Stimulated activated CD8-positive, alpha-beta memory T cell treated with anti-CD3 and anti-CD28 coated beads, Interleukin-12 subunit alpha, Interleukin-12 subunit beta, amount 100 ng/mL, for 1 hour (primary cell): Measurements from ENCODE around the gene MAPRE3.

Source experiments
- DNase-seq: peaks from one replicate; pipeline ENCODE4 v3.0.0-alpha.2; 2020; ENCODE audit warnings: low read depth

MAPRE3 gene

DNA sequence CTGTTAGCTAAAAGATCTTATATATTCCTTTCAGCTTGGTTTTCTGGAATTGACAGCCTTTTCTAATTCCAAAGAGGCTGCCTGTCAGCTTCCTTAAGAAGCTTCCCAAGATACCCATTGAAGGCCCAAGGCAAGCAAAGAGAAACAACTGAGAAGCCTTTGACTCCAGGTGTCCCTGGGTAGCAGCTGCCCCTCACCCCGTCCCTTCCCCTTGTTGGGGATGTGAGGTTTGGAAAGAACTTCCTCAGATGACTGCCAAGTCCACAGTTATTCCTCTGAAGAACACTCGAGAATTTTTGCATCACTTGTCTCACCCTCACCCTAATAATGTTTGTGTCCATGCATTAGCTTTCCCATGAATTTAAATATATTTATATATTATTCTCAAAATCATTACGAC is 13.3 kb downstream of the MAPRE3 start:
- DNase-seq: no peak

DNA sequence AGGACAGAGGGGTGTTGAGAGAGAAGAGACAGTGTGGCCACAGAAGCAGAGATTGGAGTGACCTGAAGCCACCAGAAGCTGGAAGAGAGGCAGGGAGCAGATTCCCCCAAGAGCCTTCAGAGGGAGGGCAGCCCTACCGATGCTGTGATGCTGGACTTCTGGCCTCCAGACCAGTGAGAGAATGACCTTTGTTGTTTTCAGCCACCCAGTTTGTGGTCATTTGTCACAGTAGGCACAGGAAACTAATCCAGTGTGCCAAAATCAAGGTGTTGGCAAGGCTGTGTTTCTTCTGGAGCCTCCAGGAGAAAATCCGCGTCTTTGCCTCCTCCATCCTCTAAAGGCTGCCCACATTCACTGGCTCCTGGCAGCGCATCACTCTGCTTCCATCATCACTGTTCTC is 15.4 kb downstream of the MAPRE3 start:
- DNase-seq: no peak

DNA sequence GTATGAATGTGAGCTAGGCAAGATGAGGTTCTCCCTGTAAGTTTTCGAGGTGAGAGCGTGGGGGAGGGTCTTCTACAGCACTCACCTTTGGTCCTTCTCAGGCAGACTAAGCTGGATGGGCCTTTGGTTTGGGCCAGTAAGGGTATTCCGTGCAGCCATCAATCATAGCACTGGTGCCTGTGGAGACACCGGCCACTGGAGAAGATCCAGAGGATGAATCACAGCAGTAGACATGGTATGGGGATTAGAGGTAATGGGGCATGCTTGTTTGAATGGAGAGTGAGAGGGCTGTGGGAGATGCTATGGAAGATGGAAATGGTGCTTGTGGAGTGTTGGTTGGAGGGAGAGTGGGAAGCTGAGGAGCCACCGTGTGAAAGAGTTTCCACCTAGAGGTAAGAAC is 16.1 kb downstream of the MAPRE3 start:
- no peak for DNase-seq

DNA sequence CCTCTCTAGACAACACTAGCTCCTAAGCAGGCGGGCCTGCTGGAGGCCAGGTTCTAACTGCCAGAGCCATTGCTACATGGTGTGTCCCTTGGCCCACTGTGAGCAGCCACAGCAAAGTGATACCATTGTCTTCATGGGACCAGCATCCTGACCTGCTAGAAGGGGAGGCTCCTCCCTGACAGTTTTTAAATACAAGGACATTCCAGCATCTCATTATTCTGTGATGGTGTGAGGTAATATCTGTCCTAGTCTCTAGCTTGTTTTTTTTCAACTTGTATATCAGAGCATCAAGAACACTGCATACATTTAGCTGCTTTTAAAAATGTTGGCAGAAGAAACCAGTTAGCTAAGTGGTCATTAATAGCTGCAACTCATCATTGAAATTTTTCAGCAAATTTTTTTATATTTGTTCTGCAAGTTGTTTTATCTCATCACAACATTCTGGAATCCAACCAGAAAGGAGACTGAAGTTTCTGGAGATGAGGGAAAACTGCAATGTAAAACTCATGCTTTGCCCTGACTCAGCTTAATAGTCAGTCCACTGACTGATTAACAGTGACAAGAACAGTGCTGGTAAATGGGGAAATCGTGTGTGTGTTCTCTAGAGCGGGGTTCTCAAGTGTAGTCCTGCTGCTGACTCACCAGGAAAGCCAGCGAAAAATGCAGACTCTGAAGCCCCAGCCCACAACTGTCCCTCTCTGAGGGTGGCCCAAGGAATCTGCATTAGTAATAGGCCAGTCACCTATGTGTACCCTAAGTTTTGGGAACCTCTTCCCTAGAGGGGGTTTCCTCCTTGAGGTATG is 17.8 kb downstream of the MAPRE3 start:
- no peak for DNase-seq

DNA sequence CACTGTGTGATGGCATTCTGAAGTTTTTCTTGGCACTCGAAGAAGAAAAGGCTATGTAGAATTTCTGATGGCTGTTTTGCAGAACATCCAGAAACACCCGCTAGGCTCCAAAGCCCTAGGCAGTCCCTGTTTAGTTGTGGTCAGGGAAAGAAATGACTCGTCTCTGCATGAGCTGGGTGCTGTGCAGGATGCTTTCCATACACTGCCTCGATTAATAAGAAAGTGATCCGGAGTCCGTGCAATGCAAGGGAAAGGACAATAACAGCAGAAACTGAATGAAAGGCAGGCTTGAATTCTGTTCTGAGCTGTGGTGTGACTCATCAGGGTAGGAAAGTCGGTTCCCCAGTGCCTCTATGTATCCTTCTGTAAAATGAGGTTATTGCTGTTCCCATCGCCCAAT is 18.7 kb downstream of the MAPRE3 start:
- no peak for DNase-seq

DNA sequence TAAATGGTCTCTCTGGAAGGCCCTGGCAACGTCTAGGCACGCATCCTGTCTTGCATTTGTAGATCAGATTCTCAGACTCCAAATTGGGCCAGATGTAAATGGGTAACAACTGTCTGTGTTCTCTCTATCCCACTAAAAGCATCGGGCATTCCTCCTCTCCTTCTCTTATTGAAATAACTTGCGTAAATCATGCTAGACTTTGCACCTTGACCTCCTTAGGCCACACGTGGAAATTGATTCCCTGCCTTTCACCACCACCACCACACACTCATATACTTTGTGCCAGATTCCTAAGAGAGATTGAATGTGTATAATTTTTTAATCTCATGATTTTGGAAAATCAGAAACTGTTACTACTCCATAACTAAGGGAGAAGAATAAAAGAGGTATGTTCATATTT is 21.3 kb downstream of the MAPRE3 start:
- no peak for DNase-seq

DNA sequence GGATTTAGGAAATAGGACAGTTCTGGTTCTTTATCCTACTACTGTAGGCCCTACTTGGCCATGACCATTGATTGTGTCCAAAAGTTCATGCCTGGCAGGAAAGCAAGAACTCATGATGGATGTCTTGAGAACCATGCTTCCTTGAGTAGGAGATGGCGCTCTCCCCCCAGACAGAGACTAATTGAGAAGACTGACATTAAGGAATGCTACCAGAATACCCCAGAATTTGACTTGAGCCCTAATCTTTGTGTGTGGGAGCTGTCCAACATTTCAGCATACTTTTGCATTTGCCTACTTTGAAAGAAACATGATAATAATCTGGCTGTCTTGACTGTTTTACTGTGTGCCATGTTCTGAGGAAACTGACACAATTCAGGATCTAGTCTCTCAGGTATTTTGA is 23.3 kb downstream of the MAPRE3 start:
- DNase-seq: no peak

DNA sequence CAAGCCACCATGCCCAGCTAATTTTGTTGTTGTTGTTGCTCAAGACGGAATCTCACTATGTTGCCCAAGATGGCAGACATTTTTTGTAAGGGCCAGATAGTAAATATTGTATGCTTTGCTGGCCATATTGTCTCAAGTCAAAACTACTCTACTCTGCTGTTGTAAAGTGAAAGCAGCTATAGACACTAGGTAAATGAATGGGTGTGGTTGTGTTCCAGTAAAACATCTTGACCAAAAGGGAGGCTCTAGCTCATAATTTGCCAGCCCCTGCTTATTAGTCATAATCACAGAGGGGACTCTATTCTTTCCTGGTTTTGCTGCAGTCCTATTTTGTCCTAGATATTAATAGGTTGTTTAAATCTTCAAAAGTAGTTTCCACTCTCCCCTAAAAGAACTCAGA is 24.5 kb downstream of the MAPRE3 start:
- no peak for DNase-seq

DNA sequence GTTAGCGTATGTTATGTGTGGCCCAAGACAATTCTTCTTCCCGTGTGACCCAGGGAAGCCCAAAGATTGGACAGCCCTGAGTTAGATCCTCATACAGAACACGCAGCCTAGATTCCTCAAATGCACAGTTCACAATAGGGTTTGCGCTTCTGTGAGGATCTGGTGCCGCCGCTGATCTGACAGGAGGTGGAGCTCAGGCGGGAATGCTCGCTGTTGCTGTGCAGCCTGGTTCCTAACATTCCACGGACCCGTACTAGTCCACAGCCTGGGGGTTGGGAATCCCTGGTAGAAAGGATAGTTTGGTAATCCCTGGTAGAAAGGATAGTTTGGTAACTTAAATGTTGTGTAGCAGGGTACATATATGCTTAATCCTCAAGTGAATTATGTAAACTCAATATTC is 27.0 kb downstream of the MAPRE3 start:
- no peak for DNase-seq

DNA sequence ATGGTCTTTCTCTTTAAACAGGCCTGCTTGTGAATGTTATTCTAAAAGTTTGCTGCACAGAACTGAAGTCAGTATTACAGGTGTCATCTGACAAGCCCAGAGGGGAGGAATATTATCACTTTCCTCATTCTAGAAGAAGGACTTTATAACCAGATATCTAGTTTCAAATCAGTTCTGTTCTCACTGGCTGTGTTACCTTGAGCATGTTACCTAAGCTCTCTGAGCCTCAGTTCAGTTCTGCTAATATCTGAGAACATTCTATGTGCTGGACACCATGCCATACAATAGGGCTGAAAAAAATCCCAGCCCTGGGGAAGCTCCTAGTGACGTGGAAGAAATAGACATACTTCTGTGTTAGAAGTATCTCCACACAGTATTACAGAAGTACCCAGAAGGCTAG is 27.9 kb downstream of the MAPRE3 start:
- DNase-seq: no peak

DNA sequence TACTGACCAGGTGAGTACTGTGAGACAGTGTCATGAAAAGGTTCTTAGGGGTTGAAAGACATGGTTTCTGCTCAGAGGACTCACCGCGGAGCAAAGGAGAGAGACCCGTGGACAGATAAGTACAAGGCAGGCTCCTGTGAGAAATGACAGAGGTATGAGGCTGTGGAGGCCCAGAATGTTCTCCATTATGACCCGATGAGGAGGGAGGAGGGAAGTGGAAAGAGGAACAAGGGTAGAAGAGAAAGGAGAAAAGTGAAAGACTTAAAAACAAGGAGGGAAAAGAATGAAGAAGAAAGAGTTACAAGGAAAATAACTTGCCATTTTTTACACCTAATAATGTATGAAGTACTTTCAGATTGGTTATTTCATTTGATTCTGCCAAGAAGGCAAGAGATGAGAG is 29.8 kb downstream of the MAPRE3 start:
- DNase-seq: no peak

DNA sequence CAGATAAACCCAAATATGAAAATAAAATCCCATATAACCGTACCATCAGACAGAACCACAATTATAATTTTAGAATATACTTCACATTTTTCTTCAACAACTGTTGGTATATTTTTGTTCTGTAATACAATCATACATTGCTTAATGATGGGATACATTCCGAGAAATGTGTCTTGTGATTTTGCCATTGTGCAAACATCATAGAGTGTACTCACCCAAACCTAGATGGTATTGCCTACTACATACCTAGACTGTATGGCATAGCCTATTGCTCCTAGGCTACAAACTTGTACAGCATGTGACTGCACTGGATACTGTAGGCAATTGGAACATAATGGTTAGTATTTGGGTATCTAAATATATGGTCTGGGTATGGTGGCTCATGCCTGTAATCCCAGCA is 30.6 kb downstream of the MAPRE3 start:
- no peak for DNase-seq

DNA sequence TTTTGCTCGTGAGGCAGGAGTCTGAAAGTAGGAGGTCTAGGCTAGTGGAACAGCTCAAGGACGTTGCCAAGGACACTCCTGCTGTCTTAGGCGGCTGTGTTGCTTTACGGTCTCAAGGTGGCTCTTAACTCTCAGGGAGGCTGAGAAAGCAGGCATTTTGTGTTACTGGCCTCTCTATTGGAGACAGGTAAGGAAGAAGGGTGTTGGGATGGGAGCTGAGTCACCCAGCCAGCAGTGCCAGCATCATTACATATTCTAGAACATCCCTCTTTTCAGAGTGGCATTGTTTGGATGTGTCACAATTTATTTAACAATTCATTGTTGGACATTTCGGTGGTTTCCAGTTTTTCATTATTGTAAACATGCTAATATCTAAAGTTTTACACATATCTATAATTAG is 31.5 kb downstream of the MAPRE3 start:
- DNase-seq: no peak

DNA sequence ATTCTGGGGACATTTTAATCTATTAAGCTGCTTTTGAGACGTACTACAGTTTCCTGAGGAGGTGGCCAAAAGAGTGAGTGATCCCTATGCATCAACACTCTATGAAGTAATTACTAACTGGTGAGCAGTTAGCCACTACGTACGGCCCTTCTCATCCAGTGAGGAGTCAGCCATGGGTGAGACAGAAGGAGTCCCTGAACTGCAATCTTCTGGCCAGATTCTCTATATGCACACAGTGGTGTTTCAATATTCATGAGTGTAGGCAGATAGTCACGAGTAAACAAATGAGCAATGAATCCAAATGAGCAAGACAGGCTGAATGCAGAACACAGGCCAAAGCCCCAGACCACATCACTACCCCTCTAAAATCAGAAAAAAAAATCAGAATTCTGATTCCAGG is 32.6 kb downstream of the MAPRE3 start:
- no peak for DNase-seq

DNA sequence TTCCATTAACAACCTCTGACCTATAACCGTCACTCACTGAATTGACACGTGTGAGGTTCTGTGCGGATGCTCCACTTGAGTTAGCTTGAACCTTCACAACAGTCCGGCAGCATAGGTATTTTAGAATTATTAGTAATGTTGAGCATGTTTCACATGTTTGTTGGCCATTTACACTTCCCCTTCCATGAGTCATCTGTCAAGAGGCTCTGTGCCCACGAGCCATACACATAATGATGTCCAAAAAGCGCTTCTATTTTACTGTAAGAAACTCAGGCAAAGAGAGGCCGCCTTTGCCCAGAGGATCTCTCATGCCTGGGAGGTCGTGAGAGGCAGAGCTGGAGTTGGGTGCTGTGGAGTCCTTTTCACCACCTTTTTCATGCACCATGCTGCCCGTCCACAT is 33.4 kb downstream of the MAPRE3 start:
- DNase-seq: no peak

DNA sequence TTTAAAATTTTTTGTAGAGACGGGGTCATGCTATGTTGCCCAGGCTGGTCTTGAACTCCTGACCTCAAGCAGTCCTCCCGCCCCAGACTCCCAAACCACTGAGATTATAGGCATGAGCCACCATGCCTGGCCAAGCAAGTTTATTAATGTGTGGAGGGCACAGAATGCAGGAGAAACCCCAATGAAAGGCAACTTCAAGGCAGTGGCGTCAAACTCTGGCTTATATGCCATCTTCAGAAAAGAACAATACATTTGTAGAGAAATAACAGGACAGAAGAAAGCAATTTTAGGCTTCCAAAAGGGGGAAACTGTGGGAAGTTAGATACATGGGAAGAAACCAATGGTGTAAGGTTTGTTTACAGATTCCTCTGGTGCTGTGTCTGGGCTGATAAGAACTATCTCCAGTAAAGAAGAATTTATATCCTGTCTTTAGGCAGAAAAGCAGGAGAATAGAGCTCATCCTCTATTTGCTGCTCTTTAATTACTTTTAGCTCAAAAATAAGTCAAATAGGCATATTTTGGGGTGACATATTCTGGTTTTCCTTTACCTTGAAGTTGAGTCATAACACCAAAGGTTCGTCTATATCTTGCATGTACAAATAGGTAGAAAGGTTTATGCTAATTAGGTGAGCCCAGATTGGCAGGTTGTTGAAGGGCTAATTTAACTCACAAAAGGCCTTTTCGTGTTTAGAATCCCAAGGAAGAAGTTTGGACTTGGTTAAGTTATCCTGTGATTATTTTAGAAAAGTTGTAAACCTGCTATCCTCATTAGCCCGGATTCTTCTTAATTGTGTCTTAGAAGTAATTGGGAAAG is 36.4 kb downstream of the MAPRE3 start:
- no peak for DNase-seq

DNA sequence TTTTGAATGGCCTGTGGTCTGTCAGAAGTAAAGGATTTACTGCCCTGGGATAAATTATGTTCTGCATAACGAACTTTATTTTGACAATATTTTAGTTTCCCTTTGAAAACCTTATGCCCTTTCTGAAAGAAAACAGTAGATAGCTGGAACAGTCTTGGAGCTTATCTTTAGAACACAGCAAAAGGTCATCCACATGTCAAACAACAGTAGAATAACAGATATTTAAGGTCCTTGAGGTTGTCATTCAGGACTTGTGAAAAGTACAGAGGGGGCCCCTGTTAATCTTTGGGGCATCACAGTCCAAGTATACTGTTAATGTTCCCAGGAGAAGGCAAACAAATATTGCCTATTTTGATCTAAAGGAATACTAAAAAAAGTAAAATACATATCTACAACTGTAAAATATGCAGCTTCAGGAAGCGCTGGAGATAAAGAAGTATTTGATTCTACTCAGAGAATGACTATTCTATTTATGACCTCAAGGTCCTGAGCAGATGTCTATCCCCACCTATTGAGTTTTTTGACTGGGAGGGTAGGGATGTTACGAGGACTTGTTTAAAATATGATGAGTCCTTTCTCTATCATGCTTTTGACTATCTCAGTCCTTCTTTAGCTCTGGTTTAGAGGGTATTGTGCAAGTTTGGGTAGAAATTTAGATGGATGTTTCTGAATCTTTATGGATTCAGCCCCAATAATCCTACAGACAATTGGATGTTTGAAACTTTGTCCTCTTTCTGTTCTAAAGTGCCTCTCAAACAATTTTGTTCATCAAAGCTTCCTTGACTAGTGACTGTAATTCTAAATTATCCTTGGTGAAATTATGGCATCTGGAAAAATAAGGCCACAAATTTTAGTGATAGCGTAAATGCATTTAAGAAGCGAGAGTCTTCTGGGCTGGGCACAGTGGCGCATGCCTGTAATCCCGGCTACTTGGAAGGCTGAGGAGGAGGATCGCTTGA is 37.3 kb downstream of the MAPRE3 start:
- DNase-seq: no peak

DNA sequence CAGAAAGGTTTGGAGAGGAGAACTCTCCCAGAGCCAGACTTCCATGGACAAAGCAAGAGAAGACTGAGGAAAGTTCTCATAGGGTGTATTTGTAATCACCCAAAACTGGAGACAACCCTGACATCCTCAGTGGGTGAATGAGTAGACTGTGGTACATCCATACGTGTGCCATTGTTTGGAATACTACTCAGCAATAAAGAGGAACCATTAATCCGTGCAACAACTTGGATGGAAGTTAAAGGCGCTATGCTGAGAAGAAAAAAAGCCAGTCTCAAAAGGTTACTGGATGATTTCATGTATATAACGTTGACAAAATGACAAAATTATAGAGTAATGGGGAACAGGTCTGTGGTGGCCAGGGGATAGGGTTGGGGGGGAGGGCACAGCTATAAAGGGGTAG is 38.2 kb downstream of the MAPRE3 start:
- DNase-seq: no peak

DNA sequence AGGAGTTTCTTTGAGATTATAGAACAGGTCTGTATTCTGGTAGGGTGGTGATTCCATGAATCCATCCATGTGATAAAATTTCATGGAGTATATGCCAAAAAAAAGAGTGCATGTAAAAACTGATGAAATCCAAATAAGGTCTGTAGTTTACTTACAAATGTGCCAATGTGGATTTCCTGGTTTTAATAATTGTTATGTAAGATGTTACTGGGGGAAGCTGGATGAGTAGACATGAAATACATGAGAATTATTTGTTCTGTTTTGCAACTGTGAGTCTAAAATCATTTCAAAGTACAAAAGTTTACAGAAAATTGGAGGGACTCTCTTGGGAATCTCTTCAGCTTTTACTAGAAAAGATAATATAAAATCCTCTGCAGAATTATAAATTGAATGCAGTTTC is 38.6 kb downstream of the MAPRE3 start:
- no peak for DNase-seq

DNA sequence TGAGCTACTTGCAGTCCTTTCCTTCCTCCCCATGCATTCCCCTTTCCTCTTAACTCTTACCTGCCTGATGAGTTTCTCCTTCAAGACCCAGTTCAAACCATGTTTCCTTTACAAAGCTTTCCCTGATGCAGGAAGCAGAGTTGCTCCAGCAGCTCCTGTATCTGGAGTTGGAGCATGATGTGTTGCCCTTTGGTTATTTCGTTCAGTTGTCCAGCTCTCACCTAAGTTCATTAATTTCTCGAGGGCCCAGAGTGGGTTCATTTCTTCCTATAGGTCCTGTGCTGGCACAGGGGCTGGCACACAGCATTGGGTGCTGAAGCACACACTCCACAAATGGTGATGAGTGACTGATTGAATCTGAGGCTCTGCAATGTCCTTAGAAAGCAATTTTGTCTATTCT is 39.3 kb downstream of the MAPRE3 start:
- DNase-seq: no peak

DNA sequence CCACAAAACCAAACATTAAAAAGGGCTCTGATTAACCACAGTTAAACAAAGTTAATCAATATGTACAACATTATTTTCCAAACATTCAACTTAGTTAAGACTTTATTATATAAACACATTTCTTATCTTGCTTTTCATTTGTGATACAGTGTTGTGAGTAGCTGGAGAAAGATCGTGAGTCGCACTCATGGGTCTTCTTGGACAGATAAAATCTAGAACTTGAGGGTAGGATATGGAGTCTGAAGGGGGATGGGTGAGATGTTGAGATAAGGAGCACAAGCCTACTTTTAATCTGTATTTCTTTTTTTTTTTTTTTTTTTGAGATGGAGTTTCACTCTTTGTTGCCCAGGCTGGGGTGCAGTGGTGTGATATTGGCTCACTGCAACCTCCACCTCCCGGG is 39.7 kb downstream of the MAPRE3 start:
- no peak for DNase-seq

DNA sequence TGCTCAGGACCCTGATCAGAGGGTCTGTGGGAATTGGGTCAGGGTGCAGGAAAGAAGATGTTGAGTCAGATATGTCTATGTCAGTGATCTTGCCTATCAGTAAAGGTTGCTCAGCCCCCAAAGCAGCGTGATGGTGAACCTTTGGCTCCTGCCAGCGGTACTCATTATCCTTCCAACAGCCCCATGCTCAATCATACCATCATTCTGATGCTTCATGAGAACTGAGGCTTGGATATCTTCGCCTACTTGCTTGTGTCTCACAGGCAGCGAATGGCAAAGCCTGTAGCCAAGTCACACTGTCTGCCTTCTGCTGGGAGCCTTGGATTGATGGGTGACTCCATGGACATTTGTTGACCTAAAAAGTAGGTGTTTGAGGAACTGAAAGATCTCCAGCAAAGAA is 43.3 kb downstream of the MAPRE3 start:
- DNase-seq: no peak
